Vagina (tissue), 2 donors: Measurements from ENCODE around the gene MYO15B.

Experiments used
- CTCF ChIP-seq, 3 experiments: fragments of 450-650 bp in 2 of 3; fragments of 200-600 bp in 1 of 3; sonication (generic) in 1 of 3; IDR thresholded peaks; one replicate each; pipeline ENCODE4 v1.5.1; 2017 to 2019; ENCODE audit warnings: antibody characterized with exemption in 3 of 3, mild to moderate bottlenecking in 2 of 3, moderate library complexity in 2 of 3
- POLR2A ChIP-seq, 2 donors: fragments of 450-650 bp; IDR thresholded peaks; one replicate each; pipeline ENCODE4 v1.6.1; 2017; ENCODE audit warnings: antibody characterized with exemption in 2 of 2, mild to moderate bottlenecking in 2 of 2, moderate library complexity in 2 of 2

GRCh38 chr17:75588596-75589011 lies 1.0 kb downstream of the MYO15B start:
- TF ChIP-seq CTCF (IDR thresholded peaks at IDR 0.05), result no peak
- TF ChIP-seq POLR2A (IDR thresholded peaks at IDR 0.05), result no peak
